Measurements from ENCODE around the gene LAMA1.

DNA sequence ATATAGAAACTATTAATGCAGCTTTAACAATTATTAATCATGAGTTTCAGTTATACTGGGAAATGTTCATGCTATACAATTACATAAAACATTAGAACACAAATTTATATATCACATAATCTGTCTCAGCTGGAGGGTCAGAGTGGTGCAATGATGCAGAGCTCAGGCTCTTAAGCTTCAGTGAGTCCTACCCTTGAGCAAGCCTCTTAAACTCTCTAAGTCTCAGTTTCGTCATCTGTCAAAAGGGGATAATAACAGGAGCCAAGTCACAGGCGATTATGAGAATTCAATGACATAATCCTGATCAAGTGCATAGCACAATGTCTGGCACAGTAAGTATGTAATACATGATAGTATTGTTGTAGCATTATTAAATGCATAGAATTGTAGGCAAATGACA, 46.0 kb downstream of the LAMA1 start:
- TF ChIP-seq POLR2AphosphoS5 (IDR thresholded peaks at IDR 0.05) (no peak), POLR2A (IDR thresholded peaks at IDR 0.05) (no peak)
- TF ChIP-seq, protein P1, sequence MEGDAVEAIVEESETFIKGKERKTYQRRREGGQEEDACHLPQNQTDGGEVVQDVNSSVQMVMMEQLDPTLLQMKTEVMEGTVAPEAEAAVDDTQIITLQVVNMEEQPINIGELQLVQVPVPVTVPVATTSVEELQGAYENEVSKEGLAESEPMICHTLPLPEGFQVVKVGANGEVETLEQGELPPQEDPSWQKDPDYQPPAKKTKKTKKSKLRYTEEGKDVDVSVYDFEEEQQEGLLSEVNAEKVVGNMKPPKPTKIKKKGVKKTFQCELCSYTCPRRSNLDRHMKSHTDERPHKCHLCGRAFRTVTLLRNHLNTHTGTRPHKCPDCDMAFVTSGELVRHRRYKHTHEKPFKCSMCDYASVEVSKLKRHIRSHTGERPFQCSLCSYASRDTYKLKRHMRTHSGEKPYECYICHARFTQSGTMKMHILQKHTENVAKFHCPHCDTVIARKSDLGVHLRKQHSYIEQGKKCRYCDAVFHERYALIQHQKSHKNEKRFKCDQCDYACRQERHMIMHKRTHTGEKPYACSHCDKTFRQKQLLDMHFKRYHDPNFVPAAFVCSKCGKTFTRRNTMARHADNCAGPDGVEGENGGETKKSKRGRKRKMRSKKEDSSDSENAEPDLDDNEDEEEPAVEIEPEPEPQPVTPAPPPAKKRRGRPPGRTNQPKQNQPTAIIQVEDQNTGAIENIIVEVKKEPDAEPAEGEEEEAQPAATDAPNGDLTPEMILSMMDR (IDR thresholded peaks at IDR 0.05): no peak

All from transverse colon (tissue), 4 donors.